Cerebellar cortex (tissue), 1 donor: ENCODE results near the gene ARL16.

ENCODE experiments used
- DNase-seq: peaks from one replicate; pipeline ENCODE4 v3.0.0-alpha.2; 2015; ENCODE audit warnings: low spot score

ARL16 gene

DNA sequence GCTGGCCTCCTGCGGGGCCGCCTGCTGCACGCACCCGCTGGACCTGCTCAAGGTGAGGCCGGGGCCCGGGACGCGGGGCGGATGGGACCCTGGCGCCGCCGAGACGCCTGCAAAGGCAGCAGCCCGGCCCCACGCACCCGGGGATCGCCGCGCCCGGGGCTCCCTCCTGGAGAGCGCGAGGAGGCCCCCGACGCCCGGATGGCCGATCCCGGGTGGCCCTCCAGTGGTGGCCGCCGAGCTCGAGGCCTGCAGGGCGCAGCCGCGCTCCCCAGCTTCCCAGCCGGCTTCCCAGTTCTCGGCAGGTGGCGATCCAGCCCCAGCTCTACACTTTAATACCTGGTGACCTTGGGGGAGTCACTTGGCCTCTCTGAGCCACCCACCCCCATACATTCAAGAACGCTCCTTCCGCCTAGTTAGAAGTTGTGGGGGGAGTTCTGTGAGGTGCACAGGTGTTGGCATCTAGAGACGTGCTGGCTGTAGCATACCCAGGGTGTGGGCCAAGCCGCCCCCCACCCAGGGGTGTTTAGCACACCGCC lies 28.9 kb upstream of the ARL16 start:
- no peak for DNase-seq

DNA sequence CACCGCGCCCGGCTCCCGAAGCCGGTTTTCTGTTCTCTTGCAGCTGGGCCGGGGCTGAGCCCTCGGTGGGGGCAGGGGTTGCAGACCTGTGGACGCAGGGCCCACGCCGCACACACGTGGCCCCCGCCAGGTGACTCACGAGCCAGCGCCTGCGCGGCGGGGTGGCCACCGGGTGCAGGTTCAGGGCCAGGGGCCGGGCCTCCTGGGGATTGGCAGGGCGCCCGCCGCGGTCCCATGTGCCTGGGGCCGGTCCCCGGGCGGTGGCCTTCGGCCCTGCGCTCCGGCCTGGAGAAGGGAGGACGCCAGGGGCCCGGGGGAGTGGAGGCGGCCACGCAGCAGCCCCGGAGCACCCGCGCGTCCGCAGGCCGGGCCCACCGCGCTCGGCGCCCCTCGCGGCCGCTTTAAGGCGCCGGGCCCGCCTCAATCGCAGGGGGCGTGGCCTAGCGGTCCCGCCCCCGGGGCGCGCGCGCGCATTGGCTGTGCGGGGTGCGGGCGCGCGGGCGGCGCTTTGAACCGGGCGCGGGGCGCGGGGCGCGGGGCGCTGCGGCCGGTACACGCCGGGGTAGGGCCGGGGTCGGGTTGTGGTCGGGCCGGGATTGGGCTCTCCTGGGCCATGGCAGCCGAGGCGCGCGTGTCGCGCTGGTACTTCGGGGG lies 28.3 kb upstream of the ARL16 start, which contains the start of gene SLC25A10:
Gene SLC25A10, plus strand, starts transcription at position 471 of the 654 bp plus-strand sequence. Its CDS starts 143 bp downstream, at position 614.
- DNase-seq, result peak; percentile 57

DNA sequence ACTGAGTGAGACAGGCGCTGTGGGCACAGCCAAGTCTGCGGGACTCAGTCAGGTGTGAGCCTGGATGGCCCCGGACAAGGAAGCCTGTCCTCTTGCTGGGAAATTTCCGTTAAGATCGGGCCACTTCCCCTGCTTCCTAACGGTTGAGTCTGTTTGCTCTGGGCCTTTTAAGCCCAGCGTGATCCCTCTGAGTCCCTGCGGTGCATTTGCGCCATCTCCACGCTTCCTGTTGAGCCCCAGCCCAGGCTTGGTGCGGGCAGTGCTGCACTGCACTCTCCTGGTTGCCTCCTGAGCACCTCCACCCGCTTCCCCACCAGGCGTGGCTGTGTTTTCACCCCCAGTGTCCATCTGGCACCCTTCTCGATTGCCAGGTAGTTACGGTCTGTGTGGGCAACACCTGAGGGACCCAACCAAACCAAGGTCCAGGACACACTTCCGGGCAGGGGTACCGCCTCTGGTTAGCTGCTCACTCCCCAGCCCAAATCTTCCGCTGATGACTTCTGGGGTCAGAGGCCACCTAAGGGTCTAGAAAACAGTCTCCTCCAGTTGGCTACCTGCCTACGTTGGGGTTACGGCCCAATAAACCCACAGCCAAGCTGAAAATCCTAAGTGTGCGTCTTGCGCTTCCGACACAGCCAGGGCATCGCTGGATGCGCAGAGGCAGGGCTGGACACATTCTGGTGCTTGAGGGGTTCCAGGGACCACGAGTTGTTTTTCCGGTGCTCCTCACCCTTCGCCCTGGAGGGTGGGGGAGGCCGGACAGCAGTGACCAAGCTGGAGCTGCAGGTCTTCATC lies 27.1 kb upstream of the ARL16 start:
- peak; percentile 64 for DNase-seq

DNA sequence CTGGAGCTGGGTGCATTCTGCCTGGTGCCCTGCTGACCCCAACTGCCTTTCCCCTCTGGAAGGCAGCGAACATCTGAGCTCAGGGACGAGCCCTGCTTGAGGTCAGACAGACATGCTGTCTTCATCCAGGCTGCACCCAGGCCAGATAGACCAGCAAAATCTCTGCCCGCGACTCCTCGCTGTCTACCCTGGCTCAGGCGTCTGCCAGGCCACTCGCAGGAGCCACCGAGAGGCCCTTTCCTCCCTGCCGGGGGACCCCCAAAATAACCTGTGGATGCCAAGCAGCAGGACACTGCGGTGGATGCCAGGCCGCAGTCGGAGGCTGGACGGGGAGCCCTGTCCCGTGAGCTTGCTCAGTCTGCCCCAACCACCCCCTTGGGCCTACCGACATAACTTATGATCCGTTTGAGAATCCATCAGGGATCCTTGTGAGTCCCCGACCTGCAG lies 25.2 kb upstream of the ARL16 start:
- no peak for DNase-seq

DNA sequence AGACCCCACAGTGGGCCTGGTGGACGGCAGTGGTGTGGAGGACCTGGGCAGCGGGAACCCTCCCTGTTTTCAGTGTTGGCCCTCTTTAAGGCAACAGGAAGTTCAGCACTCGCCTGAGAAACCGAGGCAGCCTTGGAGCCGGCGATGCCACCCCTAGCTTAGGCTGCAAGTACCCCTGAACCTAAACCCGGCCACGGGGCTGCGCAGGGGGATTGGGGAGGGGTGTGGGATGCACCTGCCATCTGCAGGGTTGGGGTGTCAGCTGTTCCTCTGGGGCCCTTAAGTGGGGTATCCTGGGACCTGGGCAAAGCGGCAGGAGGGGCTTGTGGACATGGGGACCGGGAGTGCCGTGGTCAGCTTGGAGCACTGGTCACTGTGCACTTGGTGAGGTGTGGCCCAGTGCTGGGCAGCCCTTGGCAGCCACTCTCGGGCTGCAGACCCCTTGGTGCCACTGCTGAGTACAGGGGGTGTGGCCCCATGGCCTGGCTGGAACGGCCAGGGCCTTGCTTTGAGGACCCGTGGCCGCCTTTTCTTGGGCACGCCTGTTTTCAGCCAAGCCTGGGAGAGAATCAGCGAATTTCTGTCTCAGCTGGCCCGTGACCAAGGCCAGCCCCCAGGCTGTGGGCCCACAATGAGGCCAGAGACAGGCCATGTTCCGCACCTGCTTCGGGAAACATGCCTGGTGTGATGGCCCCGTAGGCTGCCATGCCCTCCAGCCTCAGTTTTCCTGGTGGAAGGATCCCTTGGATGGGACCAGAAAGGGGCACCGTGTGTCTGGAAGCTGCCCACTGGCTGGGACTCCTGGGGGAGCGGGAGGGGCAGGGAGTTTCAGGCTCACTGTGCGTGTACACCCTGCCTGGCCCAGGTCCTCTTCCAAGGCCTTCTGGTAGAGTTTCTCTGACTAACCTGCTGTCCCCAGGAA lies 24.4 kb upstream of the ARL16 start:
- no peak for DNase-seq

DNA sequence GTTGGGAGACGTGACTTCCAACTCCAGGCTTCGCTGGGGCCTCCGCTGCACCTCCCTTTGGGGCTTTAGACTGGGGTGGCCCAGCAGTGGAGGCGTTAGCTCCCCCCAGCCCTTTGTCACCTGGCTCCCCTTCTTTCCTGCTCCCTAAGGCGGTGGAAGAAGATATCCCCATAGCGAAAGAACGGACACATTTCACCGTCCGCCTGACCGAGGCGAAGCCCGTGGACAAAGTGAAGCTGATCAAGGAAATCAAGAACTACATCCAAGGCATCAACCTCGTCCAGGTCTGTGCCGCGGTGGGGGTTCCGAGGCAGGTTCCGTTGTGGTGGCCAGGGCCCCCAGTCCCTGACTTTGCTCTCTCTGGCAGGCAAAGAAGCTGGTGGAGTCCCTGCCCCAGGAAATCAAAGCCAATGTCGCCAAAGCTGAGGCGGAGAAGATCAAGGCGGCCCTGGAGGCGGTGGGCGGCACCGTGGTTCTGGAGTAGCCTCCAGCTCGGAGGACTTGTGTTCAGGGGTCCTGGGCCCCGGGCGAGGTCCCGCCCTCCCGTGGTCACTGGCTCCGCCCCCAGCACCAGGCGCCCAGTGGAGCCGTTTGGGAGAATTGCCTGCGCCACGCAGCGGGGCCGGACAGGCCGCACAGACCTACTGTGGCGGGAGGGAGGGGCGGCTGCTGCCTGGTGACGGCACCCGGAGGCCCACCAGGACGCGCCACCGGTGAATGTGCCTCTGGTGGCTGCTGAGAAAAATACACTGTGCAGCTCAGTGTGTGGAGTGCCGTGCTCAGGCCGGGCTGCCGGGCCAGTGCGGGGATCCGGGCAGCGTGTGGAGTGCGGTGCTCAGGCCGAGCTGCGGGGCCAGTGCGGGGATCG lies 23.4 kb upstream of the ARL16 start:
- no peak for DNase-seq

DNA sequence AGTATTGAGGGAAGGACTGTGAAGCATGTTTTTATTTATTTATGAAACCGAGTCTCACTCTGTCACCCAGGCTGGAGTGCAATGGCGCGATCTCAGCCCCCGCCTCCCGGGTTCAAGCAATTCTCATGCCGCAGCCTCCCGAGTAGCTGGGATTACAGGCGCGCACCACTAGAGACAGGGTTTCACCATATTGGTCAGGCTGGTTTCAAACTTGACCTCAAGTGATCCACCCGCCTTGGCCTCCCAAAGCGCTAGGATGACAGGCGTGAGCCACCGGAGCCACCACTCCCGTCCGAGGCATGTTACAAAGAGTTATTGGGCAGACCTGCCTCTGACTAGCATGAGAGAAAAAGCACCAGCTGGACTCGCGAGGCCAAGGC lies 22.6 kb upstream of the ARL16 start:
- DNase-seq, result no peak

DNA sequence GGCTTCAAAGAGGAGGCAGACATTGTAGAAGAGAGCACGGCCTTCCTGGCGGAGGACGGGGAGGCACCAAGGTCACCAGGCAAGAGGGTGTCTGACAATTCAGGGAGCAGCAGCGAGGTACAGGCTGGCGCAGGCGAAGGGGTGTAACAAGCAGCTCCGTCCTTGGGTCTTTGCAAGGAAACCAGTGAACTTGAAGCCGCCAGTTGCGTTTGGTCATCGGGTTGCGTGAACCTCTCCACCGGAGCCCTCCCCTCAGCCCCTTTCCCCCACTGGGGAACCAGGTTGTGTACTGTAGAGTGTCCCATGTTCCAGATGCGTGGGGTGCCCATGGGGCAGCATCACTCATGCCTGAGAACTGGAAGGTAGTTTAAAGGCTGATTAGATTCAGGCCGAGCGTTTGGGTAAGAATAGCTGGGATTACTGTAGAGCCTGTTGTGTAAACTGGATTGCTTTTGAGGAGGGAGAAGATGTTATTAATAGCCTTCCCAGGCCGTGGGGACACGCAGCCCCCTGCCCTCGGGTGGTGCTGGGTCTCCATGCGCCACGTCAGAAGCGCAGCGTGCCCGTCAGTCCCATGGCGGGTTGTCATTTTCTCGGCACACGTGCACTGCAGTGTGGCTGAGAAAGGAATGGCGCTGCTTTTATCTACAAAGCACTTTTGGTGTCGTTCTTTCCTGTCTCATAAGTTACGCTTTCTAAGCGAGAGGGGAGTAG lies 22.1 kb upstream of the ARL16 start:
- DNase-seq, result no peak

DNA sequence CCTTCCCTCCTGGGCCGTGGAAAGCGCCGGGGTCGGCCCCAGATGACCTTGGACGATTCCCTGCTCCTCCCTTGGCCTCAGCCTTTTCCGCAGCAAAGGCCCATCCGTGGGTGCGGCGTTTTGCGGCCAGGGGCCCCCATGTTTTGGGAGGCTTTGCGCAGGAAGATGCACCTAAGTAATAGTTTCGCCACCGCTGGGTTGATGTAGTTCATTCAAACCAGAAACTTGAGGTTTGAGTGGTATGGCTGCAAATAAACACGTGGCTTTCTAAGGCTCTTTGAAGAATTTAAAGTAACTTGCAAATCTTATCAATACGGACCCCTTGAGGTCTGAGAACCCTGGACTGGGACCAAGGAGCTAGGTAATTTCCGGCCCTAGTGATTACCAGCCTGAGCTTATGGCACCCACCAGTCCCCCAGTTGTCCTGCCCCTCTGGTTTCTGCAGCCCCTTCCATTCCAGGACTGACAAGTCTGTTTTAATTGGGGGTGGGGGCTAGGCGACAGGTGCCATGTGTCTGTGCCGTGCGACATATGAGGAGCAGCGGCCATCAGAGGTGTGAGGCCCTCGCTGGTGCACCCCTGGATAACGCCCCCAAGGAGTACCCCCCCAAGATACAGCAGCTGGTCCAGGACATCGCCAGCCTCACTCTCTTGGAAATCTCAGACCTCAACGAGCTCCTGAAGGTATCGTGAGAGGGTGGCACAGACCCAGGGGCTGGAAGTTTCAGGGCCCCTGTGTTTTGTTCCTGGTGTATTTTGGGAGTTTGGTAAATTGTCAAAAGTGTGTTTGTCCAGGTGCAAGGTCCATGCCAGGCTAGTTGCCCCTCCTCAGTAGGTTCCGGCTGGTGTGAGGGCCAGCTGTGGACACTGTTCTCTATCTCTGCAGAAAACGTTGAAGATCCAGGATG lies 20.4 kb upstream of the ARL16 start:
- DNase-seq, result no peak

DNA sequence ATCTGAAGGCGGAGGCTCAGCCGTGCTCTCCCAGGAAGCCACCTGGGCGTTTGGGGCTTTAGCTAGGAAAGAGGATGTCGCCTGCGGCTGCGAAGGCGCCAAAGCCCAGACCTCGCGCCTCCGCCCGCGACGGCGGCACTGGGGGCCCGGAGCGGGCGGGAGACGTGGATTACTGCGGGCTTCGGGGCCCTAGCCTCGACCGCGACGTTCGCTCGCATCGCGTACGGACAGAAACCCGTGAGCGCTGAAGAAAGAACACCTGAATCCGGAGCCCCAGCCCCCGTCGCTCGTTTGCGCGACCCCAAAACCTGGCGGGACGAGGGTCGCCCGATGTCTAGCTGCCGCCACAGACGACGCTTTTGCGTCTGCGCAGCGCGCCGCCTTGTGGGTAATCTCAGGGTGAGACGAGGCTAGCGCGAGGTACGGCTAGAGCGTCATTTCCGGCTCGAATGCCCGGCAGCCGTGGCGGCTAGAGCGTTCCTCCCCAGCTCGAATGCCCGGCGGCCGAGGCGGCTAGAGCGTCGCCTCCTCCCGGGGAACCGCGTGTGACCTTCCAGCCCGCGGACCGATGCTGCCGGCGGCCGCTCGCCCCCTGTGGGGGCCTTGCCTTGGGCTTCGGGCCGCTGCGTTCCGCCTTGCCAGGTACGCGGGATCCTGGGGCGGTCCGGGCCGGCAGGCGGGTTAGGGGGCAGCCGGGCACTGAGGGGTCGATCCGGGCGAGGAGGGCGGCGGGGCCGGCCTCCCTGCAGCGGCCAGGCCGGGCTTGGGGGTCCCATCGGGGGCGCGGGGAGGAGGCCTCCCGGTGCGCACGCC lies 19.5 kb upstream of the ARL16 start, which contains the start of gene MRPL12:
Gene MRPL12, plus strand, starts transcription at position 434 of the 813 bp plus-strand sequence. Its CDS starts 135 bp downstream, at position 569.
- DNase-seq, result peak; percentile 94

DNA sequence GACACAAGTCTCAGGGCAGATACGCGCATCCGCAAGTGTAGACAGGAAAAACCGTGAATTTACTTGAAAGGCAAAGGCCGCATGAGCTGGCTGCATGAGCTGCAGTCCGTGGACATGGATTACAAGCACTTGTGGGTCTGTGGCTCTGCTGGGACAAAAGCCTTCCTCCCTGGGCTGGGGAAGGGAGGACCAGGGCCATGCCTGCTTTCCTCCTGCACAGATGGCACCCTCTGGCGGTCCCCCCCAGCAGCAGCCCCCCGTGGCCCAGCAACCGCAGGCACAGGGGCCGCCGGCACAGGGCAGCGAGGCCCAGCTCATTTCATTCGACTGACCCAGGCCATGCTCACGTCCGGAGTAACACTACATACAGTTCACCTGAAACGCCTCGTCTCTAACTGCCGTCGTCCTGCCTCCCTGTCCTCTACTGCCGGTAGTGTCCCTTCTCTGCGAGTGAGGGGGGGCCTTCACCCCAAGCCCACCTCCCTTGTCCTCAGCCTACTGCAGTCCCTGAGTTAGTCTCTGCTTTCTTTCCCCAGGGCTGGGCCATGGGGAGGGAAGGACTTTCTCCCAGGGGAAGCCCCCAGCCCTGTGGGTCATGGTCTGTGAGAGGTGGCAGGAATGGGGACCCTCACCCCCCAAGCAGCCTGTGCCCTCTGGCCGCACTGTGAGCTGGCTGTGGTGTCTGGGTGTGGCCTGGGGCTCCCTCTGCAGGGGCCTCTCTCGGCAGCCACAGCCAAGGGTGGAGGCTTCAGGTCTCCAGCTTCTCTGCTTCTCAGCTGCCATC lies 17.9 kb upstream of the ARL16 start:
- DNase-seq, result no peak

DNA sequence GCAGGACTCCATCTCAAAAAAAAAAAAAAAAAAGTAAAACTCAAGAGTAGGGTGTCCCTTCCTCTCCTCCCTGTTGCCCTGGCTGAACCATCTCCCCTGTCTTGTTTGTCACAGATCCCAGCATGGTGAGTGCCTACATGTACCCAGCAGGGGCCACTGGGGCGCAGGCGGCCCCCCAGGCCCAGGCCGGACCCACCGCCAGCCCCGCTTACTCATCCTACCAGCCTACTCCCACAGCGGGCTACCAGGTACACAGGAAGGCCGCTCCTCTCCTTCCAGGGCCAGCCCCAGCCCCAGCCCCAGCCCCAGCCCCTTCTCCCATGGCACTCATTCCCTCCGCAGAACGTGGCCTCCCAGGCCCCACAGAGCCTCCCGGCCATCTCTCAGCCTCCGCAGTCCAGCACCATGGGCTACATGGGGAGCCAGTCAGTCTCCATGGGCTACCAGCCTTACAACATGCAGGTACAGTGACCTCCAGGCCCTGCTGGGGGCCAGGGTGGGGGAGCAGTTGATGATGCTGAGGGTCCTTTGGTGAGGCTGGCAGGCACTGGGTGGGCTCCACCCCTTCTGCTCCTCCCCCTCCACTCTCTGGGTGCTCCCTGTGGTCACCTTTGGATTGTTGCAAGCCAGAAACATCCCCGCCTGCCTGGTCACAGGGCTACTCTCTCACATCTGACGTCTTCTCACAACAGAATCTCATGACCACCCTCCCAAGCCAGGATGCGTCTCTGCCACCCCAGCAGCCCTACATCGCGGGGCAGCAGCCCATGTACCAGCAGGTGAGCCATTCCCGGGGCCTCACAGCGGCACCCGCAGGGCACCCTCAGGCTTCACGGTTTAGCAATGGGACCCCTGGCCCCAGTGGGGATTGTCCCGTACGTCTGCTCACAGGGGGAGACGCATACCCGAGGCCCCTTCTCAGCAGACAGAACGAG lies 17.0 kb upstream of the ARL16 start:
- DNase-seq, result no peak

DNA sequence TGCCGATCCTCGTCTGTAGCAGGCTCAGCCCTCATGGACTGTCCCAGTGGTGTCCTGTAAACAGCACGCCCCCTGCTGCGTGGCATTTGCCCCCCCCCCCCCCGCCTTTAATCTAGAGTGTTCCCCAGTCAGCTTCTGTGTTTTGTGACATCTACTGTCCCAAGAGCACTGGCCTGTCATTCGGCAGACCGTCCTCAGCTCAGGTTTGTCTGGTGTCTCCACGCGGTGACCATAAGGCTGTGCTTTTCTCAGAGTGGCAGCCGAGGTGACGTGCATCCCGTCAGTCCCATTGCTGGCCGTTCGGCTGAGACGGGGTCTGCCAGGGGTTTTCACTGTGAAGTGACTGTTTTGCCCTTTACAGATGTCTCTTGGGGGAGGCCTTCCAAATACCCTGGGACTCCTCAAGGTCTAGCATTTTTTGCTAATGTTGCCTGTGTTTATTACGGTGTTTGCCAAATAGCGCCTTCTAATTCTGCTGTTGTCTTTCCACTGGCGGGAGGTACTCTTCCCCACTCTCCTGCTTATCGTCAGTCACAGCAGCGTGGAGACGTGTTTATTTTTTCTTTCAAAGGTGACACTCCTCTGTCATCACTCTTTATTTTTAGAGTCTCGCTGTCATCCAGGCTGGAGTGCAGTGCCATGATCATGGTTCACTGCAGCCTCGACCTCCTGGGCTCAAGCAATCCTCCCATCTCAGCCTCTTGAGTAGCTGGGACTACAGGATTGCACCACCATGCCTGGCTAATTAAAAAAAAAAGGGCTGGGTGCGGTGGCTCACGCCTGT lies 13.9 kb upstream of the ARL16 start:
- DNase-seq, result no peak

DNA sequence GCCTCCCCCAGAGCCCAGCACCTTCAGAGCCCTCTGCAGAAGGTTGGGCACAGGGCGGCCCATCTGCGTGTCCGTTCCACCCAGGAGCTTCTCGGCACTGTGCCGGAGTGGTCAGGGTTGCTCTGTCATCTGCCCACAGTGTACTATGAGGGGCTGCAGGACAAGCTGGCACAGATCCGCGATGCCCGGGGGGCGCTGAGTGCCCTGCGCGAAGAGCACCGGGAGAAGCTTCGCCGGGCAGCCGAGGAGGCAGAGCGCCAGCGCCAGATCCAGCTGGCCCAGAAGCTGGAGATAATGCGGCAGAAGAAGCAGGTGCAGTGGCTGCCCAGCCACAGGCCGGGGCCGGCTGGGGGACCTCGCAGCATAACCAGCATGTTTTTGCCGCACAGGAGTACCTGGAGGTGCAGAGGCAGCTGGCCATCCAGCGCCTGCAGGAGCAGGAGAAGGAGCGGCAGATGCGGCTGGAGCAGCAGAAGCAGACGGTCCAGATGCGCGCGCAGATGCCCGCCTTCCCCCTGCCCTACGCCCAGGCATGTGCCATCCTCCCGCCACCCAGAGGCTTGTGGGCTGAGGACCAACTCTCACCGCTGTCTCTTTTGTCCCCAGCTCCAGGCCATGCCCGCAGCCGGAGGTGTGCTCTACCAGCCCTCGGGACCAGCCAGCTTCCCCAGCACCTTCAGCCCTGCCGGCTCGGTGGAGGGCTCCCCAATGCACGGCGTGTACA lies 12.8 kb upstream of the ARL16 start:
- no peak for DNase-seq

DNA sequence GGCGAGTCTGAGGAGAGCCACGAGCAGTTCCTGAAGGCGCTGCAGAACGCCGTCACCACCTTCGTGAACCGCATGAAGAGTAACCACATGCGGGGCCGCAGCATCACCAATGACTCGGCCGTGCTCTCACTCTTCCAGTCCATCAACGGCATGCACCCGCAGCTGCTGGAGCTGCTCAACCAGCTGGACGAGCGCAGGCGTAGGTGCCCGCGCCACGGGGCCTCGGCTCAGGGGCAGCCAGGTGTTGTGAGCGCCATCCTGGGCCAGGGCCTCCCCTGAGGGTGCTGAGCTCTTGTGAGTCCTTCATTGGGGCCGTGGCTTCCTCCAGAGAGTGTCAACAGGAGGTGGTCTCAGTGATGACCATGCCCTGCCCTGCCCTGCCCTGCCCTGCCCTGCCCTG lies 12.2 kb upstream of the ARL16 start:
- DNase-seq, result no peak
